Stimulated activated CD4-positive, alpha-beta T cell treated with anti-CD3 and anti-CD28 coated beads, Interleukin-4, amount 100 ng/mL, for 1 hour (primary cell): ENCODE data around the gene ALDH9A1.
"Not testable (repeated sequence)": the region's sequence is repeated elsewhere in the genome, so short reads cannot be mapped to it uniquely, and the experiment has no call there.

Experiments
- DNase-seq: peaks from one replicate; pipeline ENCODE4 v3.0.0-alpha.2; 2020

ALDH9A1 gene

GRCh38 chr1:165686121-165686970 lies 12.0 kb downstream of the ALDH9A1 start:
- DNase-seq = no peak

- no peak for DNase-seq
These were observed 14.4 kb downstream of the ALDH9A1 start for GRCh38 chr1:165683848-165684485.

- DNase-seq = not testable (repeated sequence)
These were observed 17.6 kb downstream of the ALDH9A1 start for GRCh38 chr1:165680773-165681172.

- no peak for DNase-seq
These were observed 18.1 kb downstream of the ALDH9A1 start for GRCh38 chr1:165680303-165680702.

GRCh38 chr1:165679282-165680036 lies 18.9 kb downstream of the ALDH9A1 start:
- no peak for DNase-seq

GRCh38 chr1:165678509-165678908 lies 19.9 kb downstream of the ALDH9A1 start:
- no peak for DNase-seq

GRCh38 chr1:165675794-165676193 lies 22.6 kb downstream of the ALDH9A1 start:
- DNase-seq = no peak

GRCh38 chr1:165674599-165674998 lies 23.8 kb downstream of the ALDH9A1 start:
- DNase-seq = no peak

- no peak for DNase-seq
These were observed 26.8 kb downstream of the ALDH9A1 start for GRCh38 chr1:165671526-165671925.

GRCh38 chr1:165668184-165668583 lies 30.2 kb downstream of the ALDH9A1 start:
- DNase-seq = no peak

GRCh38 chr1:165666152-165666825 lies 32.1 kb downstream of the ALDH9A1 start:
- DNase-seq = no peak

GRCh38 chr1:165662186-165662585 lies 36.2 kb downstream of the ALDH9A1 start:
- no peak for DNase-seq

- DNase-seq = no peak
These were observed 36.7 kb downstream of the ALDH9A1 start for GRCh38 chr1:165661703-165662102.

GRCh38 chr1:165659581-165659895 lies 38.8 kb downstream of the ALDH9A1 start:
- no peak for DNase-seq

GRCh38 chr1:165658766-165659580 lies 39.4 kb downstream of the ALDH9A1 start:
- DNase-seq = not testable (repeated sequence)

GRCh38 chr1:165650981-165651625 lies 47.3 kb downstream of the ALDH9A1 start:
- DNase-seq = no peak

GRCh38 chr1:165648919-165649572 lies 49.3 kb downstream of the ALDH9A1 start:
- DNase-seq = no peak

- no peak for DNase-seq
These were observed 50.4 kb downstream of the ALDH9A1 start for GRCh38 chr1:165647970-165648369.

GRCh38 chr1:165647517-165647916 lies 50.8 kb downstream of the ALDH9A1 start:
- DNase-seq = no peak

- no peak for DNase-seq
These were observed 52.6 kb downstream of the ALDH9A1 start for GRCh38 chr1:165645654-165646366.
